ENCODE measurements around the gene RNF223. TPM values are rescaled to one million over a fixed set of nuclear protein-coding genes. Genes with fewer than 3 reads are reported as not detected.
A peak's percentile ranks its signal among the peaks of the same experiment; 100 is the strongest.

The RNF223 gene
- total and polyA plus RNA-seq, 2 of the 13 experiments (the other 11 are each of a cell fraction or from before 2014, with no cell fraction given), result 0.03 TPM; not detected in 1

- peak; percentile 66 for DNase-seq (ENCODE audit: low spot score)
- FAIRE-seq, result no peak
- Histone ChIP-seq H3K4me3 (replicated peaks in 1 of 3; ENCODE audit: insufficient read depth in 1 of 3, low read depth in 2 of 3, low read length in 3 of 3) (peak overlapping the region; percentile 77 to 96 (median 87)), H3K4me2 (ENCODE audit: low read depth, low read length) (peak overlapping the region; percentile 95), H3K79me2 (ENCODE audit: insufficient read depth, low read length) (no peaks in the 10 kb centered on the region), H3K27ac (ENCODE audit: extremely low read length, insufficient read depth, low read length) (no peak overlapping the region), H3K27me3 (ENCODE audit: control insufficient read depth in 1 of 2, insufficient read depth in 2 of 2, low read length in 2 of 2) (no peaks in the 10 kb centered on the region), H3K4me1 (ENCODE audit: insufficient read depth, low read length) (peaks cover 45% of the 10 kb centered on the region), H3K9me3 (ENCODE audit: low read length) (no peaks in the 10 kb centered on the region), H2AFZ (ENCODE audit: low read length) (no peak overlapping the region), H3K36me3 (replicated peaks in 1 of 2; ENCODE audit: control insufficient read depth in 1 of 2, insufficient read depth in 2 of 2, low read length in 2 of 2) (peaks cover 0 to 2% of the 10 kb centered on the region in 2 experiments; a peak in 1 of 5 replicates), H4K20me1 (ENCODE audit: insufficient read depth, low read length) (no peaks in the 10 kb centered on the region), H3K9ac (ENCODE audit: insufficient read depth, low read depth, low read length) (peak overlapping the region; percentile 72)
- no TSS peak for BruUV-seq (replicated peaks)
- ChIA-PET CTCF (ENCODE audit: low intra/inter-chr PET ratio, low total read pairs) (interaction anchor here (1.1 kb wide), 1 partner anchor 44 kb away, joined by 3 read pairs; no protein-coding TSS in a partner anchor), POLR2A (interaction anchor here (0.8 to 3.1 kb wide), 12 partner anchors 8 to 214 kb away, joined by 3 to 20 read pairs (median 4); partner anchors contain the start of genes ISG15, PLEKHN1 and UBE2J2)
- WGBS (ENCODE audit: low lambda C conversion rate), result 11% methylated on average over 13 of the region's 69 CpGs
- in situ Hi-C loops (cut with HindIII; ENCODE audit: extremely low pct_ligation_motif_present, low pct_unique_long_range_greater_than_20kb) (loop anchor here (5.0 kb wide), 1 partner anchor 37 kb away; the partner anchor contains the start of gene AGRN), intact Hi-C loops (cut with micrococcal nuclease; ENCODE audit: unreplicated experiment) (loop anchor here (5.0 kb wide), 1 partner anchor 47 kb away; the partner anchor contains the start of gene ISG15)
- ATAC-seq, result peak; percentile 58
- TF ChIP-seq TFDP2 (CRISPR knock-in tag; IDR thresholded peaks at IDR 0.05), result no peak
- TF ChIP-seq, protein P1, sequence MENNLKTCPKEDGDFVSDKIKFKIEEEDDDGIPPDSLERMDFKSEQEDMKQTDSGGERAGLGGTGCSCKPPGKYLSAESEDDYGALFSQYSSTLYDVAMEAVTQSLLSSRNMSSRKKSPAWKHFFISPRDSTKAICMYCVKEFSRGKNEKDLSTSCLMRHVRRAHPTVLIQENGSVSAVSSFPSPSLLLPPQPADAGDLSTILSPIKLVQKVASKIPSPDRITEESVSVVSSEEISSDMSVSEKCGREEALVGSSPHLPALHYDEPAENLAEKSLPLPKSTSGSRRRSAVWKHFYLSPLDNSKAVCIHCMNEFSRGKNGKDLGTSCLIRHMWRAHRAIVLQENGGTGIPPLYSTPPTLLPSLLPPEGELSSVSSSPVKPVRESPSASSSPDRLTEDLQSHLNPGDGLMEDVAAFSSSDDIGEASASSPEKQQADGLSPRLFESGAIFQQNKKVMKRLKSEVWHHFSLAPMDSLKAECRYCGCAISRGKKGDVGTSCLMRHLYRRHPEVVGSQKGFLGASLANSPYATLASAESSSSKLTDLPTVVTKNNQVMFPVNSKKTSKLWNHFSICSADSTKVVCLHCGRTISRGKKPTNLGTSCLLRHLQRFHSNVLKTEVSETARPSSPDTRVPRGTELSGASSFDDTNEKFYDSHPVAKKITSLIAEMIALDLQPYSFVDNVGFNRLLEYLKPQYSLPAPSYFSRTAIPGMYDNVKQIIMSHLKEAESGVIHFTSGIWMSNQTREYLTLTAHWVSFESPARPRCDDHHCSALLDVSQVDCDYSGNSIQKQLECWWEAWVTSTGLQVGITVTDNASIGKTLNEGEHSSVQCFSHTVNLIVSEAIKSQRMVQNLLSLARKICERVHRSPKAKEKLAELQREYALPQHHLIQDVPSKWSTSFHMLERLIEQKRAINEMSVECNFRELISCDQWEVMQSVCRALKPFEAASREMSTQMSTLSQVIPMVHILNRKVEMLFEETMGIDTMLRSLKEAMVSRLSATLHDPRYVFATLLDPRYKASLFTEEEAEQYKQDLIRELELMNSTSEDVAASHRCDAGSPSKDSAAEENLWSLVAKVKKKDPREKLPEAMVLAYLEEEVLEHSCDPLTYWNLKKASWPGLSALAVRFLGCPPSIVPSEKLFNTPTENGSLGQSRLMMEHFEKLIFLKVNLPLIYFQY (CRISPR knock-in tag; IDR thresholded peaks at IDR 0.05; ENCODE audit: borderline replicate concordance), result peak; percentile 48; the same call in 1 of the 2 replicates
- no peak for TF ChIP-seq GABPA (IDR thresholded peaks at IDR 0.05; ENCODE audit: low read depth, low read length)
- no peak for TF ChIP-seq GABPA (CRISPR knock-in tag; IDR thresholded peaks at IDR 0.05; ENCODE audit: low read depth)
- TF ChIP-seq ZMYM2 (CRISPR knock-in tag; IDR thresholded peaks at IDR 0.05), result no peak
- TF ChIP-seq ZNF75D (CRISPR knock-in tag; IDR thresholded peaks at IDR 0.05; ENCODE audit: borderline replicate concordance), result no peak
- no peak for TF ChIP-seq ZC3H4 (CRISPR knock-in tag; IDR thresholded peaks at IDR 0.05; ENCODE audit: borderline replicate concordance)
- no peak for TF ChIP-seq SP1 (IDR thresholded peaks at IDR 0.05)
- TF ChIP-seq SP1 (CRISPR knock-in tag; IDR thresholded peaks at IDR 0.05), result peak; percentile 92
- peak; percentile 90; the same call in 1 of the 2 replicates for TF ChIP-seq KLF12 (CRISPR knock-in tag; IDR thresholded peaks at IDR 0.05; ENCODE audit: borderline replicate concordance)
- no peak for TF ChIP-seq ZNF234 (CRISPR knock-in tag; conservative IDR thresholded peaks at IDR 0.05)
- no peak for TF ChIP-seq RXRA (CRISPR knock-in tag; IDR thresholded peaks at IDR 0.05)
- peak; percentile 50; the same call in 1 of the 2 replicates for TF ChIP-seq YEATS4 (CRISPR knock-in tag; IDR thresholded peaks at IDR 0.05; ENCODE audit: borderline replicate concordance)
- peak; percentile 23; the same call in 1 of the 2 replicates for TF ChIP-seq RAD21 (CRISPR knock-in tag; IDR thresholded peaks at IDR 0.05)
- TF ChIP-seq ZNF558 (CRISPR knock-in tag; IDR thresholded peaks at IDR 0.05; ENCODE audit: borderline replicate concordance), result 0 out of 2 replicates have a peak, but pooled peaks have one; percentile 38
- no peak for TF ChIP-seq ZBTB34 (CRISPR knock-in tag; IDR thresholded peaks at IDR 0.05)
- TF ChIP-seq CENPT (CRISPR knock-in tag; IDR thresholded peaks at IDR 0.05; ENCODE audit: low read depth), result 0 out of 2 replicates have a peak, but pooled peaks have one; percentile 24
These were observed 14.4 kb downstream of the RNF223 start for GRCh38 chr1:1059494-1060280.

Data from HepG2 (cell line).